ENCODE data around the gene UBQLN1.
"Not testable (repeated sequence)": the region's sequence is repeated elsewhere in the genome, so short reads cannot be mapped to it uniquely, and the experiment has no call there.

The UBQLN1 gene

DNA sequence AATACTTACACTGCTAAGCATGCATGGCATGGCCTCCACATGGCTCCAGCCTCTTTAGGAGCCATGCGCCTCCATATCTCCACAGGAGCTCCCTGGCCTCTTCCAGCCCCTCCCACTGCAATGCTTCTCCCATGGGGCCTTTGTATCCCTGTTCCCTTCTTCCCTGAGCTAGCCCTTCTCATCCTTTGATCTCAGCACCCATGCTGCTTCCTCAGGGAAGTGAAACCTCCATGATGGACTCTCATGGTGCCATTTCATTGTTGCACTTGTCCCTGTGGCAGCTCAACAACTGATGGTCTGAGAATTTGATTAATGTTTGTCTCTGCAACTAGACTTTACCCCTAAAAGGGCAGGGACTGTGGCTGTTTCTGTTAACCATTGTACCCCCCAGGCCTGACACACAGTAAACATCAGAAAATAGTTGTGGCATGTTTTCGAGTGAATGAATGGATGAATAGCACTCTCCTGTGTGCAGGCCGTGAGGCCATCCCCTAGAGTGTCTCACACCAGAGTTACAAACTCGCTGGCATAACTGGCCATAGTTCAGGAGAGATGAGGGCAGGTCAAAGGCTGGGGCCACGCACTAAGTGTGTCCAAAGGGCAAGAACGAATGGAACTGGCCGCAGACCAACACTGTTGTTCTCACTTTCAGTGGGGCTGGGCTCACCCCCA lies 78.2 kb downstream of the UBQLN1 start:
- DNase-seq: no peak

DNA sequence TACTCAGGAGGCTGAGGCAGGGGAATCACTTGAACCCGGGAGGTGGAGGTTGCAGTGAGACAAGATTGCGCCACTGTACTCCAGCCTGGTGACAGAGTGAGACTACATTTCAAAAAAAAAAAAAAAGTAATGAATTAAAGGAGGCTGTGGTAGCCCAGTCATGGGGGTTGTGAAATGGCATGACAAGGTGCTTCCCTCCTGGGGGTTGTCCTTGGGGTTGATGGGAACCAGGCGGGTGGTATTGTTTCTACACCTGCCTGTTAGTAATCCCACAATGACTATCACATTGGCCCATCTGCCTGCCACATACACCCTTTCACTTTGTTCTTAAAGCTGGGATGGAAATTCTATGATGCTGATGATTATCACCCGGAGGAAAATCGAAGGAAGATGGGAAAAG lies 79.2 kb downstream of the UBQLN1 start:
- DNase-seq: no peak

DNA sequence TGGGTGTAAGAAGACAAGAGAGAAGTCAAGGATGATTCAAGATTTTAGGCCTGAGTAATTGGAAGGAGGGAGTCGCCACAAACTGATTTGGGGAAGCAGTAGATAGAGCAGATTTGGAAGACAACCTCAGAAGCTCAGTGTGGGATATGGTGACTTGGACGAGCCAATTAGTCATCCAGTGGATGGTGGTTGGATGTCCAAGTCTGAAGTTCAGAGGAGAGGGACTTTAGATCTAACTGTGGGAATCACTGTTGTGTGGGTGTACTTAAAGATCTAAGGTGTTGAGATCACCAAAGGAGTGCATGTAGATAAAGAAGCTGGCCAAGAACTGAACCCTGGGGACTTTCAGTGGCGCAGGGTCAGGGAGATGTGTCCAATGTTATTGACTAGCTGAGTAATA lies 82.6 kb downstream of the UBQLN1 start:
- no peak for DNase-seq

DNA sequence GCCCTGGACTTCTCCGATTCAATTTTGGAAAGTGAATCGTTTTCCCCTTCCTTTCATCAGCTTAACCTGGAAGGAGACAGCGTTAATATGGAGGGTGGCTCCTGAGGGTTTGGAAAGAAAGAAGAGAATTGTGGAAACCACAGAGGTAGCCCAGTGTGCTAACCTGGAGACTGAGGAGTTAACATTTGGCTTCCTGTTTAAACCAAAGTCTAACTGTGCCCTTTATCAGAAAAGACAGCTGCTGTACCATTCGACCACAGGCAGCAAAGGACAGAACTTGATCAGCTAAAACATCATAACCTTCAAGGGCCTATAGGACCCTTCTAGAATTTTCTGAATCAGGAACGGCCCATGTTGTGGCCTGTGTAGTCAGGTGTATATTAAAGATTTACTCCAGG lies 84.1 kb downstream of the UBQLN1 start:
- DNase-seq: no peak

DNA sequence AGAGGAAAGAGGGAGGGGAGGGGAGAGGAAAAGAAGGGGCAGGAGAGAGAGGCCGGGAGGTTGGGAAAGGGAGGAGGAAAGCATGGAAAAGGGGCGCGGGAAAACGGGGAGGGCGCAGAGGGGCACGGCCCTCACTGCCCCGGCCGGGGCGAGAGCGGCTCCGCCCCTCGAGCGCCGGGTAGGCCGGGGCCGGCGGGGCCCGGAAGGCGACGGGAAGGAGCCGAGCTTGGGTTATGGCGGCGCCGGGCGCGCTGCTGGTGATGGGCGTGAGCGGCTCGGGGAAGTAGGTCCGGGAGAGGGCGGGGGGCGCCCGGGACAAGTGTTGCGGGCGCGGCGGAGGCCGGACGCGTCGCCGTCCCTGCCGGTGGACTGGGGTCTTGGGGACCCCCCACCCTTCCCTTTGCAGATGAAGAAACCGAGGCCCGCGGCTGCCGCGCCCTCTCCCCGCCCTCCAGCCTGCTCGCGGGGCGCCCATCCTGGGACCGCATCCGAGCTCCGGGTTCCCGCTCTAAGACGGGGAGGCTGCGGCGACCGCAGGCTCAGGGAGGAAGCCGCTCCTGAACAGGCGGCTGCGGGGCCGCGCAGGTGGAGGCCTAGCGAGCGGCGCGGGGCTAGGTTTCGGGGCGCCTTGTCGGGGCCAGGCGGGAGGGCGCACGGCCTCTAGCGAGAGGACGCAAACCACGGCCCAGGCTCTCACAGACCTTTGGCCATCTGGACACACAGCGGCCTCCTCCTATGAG lies 84.6 kb downstream of the UBQLN1 start, which contains the start of gene IDNK:
Gene IDNK, plus strand, starts transcription at position 205 of the 740 bp plus-strand sequence. Its CDS starts 29 bp downstream, at position 234.
- peak; percentile 55 for DNase-seq

DNA sequence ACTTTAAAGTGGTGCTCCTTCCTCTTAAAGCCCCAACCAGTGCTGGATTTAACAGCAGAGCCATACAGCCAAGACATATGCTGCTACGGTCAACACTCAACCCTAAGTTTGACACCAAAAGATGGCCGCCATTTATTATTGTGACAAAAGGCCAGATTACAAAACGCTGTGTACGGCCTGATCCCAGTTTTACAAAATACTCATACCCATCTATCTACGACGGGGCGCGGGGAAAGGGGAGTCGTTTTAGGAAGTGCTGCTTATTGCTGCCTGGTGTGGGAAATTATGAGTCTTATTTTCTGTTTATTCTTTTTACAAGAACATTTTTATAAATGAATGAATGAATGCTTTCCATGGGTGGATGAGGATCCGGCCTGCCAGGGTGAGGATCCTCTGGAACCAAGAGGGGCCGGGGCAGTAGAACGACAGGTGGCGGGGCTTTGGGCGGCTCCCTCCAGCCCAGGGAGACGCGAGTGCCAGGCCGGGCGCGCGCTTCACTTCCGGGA lies 85.3 kb downstream of the UBQLN1 start:
- no peak for DNase-seq

DNA sequence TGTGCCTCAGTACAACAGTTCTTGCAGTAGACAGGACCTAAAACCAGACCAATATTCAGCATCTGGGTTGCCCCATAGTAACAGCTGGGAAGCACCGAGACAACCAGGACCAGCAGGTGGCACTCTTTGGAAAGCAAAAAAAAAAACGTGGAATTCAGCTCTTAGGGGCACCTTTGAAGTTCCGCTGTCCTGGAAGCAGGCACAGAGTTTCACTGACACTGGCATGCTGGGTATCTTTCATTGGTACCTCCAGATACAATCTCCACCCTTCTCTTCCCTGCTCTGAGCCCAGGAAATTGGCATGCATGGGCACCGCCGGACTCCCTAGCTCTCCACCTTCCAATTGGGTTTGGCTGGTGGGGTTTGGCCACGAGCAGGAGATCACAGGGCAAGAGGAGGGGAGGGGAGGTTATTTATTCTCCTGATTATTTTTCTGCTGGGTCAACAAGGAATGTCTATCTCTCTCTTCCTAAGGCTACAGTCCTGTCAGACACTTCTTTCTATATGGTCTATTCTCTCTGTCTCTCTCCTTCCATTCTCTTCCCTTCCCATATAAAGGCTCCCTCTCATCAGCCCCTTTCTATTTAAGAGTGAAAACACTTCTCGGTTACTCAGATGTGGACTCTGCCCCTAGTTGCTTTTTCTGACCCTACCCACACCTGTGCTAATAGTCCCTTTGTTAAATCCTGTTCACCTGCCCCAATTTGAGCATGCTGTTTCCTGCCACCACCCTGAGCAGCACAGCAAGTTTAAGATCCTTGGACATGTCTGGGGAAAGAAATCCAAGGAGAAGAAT lies 86.7 kb downstream of the UBQLN1 start:
- DNase-seq: peak; percentile 41

DNA sequence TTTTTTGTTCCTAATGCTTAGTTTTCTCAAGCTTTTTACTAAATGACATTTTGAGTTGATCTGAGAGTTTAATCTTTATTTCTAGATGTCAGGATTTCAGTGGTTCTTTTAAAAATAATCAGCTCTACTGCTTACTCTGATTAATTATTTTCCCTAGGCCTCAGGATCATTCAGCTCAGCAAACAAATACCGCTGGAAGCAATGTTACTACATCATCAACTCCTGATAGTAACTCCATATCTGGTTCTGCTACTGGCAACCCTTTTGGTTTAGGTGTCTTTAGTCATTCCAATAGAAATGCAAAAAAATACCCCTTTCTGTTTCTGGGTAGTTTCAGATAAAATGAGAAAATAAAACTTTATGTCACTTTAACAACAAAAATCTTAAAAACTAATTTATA lies 90.5 kb downstream of the UBQLN1 start:
- no peak for DNase-seq

DNA sequence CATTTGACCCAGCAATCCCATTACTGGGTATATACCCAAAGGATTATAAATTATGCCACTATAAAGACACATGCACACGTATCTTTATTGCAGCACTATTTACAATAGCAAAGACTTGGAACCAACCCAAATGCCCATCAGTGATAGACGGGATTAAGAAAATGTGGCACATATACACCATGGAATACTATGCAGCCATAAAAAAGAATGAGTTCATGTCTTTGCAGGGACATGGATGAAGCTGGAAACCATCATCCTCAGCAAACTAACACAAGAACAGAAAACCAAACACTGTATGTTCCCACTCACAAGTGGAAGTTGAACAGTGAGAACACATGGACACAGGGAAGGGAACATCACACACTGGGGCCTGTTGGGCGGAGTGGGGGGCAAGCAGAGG lies 94.5 kb downstream of the UBQLN1 start:
- DNase-seq: not testable (repeated sequence)

Data from NCI-H1105 (cell line).